ENCODE results near the gene RPS4Y2.

DNA sequence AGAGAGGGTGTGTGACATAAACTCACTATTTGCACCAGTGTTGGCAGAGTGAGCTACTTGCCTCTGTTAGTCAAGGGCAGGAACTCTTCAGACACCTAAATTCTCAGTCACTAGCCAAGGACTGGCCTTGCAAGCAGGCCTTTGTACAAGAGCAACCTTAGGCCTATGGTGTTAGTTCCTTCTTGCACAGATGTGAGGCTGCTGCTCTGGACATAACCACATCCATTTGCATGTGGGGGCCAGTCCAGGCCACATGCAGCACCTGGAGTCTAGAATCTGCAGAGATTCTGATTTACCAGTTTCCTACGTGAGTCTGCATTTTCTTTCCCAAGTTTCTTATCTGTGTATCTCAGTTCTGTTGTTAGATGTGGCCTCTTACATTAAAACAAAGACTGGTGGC, 20.7 kb upstream of the RPS4Y2 start:
- TF ChIP-seq IRF2 (CRISPR knock-in tag; IDR thresholded peaks at IDR 0.05; ENCODE audit: borderline replicate concordance, low read depth): no peak
- TF ChIP-seq CTCF (IDR thresholded peaks at IDR 0.05): no peak
- TF ChIP-seq ZNF263 (CRISPR knock-in tag; IDR thresholded peaks at IDR 0.05; ENCODE audit: low read depth): no peak
- no peak for TF ChIP-seq TEAD4 (CRISPR knock-in tag; IDR thresholded peaks at IDR 0.05)
- TF ChIP-seq, protein P1, sequence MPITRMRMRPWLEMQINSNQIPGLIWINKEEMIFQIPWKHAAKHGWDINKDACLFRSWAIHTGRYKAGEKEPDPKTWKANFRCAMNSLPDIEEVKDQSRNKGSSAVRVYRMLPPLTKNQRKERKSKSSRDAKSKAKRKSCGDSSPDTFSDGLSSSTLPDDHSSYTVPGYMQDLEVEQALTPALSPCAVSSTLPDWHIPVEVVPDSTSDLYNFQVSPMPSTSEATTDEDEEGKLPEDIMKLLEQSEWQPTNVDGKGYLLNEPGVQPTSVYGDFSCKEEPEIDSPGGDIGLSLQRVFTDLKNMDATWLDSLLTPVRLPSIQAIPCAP (CRISPR knock-in tag; IDR thresholded peaks at IDR 0.05): no peak
- TF ChIP-seq, protein P2, sequence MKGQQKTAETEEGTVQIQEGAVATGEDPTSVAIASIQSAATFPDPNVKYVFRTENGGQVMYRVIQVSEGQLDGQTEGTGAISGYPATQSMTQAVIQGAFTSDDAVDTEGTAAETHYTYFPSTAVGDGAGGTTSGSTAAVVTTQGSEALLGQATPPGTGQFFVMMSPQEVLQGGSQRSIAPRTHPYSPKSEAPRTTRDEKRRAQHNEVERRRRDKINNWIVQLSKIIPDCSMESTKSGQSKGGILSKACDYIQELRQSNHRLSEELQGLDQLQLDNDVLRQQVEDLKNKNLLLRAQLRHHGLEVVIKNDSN (CRISPR knock-in tag; IDR thresholded peaks at IDR 0.05): no peak
- no peak for TF ChIP-seq ELF4 (CRISPR knock-in tag; IDR thresholded peaks at IDR 0.05; ENCODE audit: low read depth)
- no peak for TF ChIP-seq ZNF219 (CRISPR knock-in tag; IDR thresholded peaks at IDR 0.05; ENCODE audit: borderline replicate concordance)
- TF ChIP-seq TEAD1 (CRISPR knock-in tag; IDR thresholded peaks at IDR 0.05): no peak
- no peak for TF ChIP-seq CREM (CRISPR knock-in tag; IDR thresholded peaks at IDR 0.05)
- no peak for TF ChIP-seq ZNF423 (CRISPR knock-in tag; IDR thresholded peaks at IDR 0.05)
- TF ChIP-seq ZNF416 (CRISPR knock-in tag; IDR thresholded peaks at IDR 0.05): no peak
- TF ChIP-seq, protein P3, sequence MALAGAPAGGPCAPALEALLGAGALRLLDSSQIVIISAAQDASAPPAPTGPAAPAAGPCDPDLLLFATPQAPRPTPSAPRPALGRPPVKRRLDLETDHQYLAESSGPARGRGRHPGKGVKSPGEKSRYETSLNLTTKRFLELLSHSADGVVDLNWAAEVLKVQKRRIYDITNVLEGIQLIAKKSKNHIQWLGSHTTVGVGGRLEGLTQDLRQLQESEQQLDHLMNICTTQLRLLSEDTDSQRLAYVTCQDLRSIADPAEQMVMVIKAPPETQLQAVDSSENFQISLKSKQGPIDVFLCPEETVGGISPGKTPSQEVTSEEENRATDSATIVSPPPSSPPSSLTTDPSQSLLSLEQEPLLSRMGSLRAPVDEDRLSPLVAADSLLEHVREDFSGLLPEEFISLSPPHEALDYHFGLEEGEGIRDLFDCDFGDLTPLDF (CRISPR knock-in tag; IDR thresholded peaks at IDR 0.05): no peak
